NCI-H2081 (cell line): ENCODE data around the gene ZNF605.
A peak's percentile ranks its signal among the peaks of the same experiment; 100 is the strongest.
"Not testable (repeated sequence)": the region's sequence is repeated elsewhere in the genome, so short reads cannot be mapped to it uniquely, and the experiment has no call there.

Source experiments
- DNase-seq, 2 experiments: peaks; one replicate each; lab custom pipeline; 2025; lab: John Stamatoyannopoulos, UW

Gene ZNF605

DNA sequence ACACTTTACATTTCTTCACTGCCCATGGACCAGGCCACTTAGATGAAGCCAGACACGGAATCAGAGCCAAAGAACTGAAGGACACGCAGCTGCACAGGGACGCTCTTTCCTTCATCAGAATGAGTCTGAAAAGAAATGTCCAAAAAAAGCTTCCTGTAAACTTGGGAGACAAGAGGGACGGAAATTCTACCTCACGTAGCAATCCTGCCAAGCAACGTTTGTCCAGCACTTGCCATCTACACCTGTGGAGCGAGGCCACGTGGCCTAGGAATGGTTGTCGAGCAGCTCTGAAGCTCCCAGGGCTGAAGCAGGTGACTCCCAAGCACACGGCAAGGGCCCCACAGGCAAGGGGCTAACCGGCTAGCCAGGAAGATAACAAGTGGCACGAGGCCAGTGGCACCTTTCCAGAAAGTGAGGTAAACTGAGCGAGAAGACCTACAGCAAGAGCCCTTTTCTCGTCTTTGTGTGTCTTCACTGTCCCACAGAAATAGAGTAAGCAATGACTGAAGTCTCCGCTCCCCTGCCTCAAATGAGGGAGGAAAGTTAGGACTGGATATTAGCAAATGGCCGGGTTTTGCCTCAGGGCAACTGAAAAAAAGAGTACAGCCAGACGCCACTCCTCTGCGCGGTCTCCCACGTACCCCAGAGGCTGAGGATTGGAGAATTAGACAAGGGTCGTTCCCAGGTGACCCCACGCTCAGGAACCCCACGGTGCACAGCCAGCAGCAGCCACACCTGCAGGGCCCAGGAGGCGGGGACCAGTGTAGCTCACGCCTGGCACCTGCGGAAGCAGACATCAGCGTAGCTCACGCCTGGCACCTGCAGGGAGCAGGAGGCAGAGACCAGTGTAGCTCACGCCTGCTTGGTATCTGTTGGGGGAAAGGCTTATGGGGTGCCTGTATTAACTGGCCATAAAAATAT lies 7.7 kb downstream of the ZNF605 start:
- no peak for DNase-seq

DNA sequence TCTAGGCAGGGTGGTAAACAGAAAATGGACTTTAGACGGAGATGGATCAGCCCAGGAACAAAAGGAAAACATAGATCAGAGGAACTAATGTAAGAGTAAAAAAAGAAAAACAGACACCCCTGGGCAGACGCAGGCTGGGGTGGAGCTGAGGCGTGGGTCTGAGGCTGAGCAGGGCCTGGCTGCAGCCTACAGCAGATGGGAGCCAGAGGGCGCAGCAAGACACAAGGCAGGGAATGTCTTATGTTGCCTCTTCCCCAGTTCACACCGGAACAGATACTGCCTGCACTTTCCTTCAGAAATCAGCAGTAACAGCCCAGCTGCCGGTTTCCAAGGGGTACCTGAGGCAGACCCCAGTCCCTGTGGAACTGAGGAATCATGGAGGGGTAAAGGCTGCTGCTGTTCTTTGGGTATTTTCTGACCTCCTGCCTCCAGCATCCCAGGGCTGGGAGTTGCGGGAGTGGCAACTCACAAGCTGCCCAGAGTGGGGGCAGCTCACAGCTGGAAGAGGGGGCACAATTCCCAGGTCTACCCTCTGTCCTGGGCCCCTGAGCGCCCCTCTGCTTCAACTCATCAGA lies 9.8 kb downstream of the ZNF605 start:
- DNase-seq = no peak

DNA sequence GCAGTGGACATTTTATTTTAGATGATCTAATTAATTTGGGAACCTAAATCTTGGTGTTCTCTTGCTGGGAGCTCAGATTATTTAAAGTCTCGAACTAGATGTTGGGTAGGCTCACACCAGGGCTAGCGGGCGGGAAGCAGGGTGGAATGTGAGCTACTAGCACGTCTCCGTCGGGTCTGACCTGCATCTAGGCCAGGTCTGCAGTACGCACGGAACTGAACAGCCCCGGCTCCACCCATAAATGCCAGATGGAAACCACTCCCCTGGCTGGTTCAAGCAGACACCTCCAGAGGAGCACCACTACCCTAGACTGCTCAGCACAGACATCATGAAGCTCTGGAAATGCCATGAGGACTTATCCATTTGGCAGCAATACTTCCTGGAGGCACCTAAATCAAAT lies 10.3 kb downstream of the ZNF605 start:
- no peak for DNase-seq

DNA sequence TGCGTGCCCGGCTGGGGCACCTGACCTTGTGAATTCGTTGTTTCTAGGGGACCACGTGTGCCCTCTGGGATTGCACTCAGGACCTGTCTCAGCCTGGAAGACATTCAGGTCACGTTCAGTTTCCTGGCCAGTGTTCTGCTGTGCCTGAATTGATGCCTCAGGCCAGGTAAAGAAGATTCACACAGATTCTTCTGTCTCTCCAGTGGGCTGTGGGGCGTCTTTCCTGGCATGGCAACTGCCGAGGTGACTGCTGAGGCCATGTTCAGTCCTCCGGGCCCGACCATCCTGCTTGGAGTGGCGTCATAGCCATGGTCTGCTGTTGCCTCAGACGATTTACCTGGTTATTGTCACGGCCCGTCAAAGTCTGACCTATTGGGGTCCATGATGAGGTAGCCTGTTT lies 13.5 kb downstream of the ZNF605 start:
- no peak for DNase-seq

DNA sequence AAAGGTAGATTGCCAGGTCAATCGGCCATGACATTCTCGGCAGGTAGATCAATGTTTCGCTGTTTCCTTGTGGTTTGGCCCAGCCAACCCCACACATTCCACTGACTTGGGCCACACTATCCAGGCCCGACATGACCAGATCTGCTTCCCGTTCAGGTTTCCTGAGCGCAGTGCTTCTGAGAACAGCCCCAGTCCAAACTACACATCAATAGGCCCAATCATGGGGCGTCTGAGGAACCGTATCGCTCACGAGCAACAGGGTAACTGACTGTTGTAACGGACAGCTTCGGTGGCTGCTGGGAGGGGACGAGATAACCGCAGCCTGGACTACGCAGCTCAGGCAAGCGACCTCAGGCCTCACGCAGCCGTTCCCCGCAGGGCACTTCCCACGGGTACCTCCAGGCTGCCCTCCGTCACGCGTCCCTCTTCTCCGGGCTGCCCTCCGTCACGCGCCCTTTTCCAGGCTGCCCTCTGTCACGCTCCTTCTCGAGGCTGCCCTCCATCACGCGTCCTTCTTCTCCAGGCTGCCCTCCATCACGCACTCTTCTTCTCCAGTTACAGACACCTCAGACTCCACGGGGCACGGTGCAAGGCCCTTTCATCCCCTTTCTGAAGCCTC lies 14.7 kb downstream of the ZNF605 start:
- DNase-seq = no peak

DNA sequence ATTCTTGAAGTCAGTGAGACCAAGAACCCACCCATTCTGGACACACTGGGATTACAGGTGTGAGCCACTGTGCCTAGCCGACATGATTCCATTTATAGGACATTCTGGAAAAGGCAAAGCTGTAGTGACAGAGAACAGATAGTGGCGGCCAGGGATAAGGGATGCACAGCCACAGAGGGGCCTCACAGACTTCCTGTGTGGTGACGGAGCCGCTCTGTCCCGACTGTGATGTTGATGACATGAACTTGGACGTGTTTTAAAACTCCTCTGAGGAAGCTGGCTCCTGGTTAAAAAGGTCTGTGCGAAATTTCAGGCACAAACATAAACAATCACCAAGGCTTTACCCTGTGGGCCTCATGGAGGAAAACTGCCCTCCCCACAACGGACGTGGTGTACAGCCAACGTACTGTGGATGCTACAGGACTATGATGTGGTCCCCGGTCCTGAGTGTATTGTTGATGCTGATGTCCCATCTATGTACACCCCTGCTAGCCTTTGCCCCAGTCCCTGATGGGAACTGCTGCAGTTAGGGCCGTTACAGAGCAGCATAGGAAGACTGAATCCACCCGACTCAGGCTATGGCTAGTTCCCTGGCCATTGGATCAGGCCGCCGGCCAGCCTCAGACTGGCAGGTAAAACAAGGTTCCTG lies 15.9 kb downstream of the ZNF605 start:
- DNase-seq = no peak

DNA sequence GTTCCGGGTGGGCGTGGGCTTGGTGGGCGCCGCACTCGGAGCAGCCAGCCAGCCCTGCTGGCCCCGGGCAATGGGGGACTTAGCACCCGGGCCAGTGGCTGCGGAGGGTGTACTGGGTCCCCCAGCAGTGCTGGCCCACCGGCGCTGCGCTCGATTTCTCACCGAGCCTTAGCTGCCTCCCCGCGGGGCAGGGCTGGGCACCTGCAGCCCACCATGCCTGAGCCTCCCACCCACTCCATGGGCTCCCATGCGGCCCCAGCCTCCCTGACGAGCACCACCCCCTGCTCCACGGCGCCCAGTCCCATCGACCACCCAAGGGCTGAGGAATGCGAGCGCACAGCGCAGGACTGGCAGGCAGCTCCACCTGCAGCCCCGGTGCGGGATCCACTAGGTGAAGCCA lies 17.3 kb downstream of the ZNF605 start:
- not testable (repeated sequence) for DNase-seq

DNA sequence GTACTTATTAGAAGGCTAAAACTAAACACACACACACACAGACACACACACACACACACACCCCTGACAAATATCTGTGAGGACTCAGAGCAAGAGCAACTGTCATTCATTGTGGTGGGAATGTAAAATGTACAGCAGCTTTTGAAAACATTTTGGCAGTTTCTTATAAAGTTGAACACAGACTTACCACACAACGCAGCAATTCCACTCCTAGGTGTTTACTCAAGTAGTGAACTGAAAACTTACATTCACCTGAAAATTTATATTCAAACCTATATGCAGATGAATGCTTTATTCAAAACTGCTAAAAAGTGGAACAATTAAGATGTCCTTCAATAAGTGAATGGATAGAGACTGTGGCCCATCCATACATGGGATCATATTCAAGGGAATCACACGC lies 18.6 kb downstream of the ZNF605 start:
- no peak for DNase-seq

DNA sequence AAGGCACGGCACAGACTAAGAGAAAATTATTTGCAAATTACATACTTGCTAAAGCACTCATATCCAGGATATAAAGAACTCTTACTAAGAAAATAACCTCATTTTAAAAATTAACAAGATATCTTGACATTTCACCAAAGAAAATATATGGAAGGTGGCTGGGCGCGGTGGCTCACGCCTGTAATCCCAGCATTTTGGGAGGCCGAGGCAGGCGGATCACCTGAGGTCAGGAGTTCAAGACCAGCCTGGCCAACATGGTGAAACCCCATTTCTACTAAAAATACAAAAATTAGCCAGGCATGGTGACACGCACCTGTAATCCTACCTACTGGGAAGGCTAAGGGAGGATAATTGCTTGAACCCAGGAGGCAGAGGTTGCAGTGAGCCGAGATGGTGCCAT lies 19.2 kb downstream of the ZNF605 start:
- not testable (repeated sequence) for DNase-seq

DNA sequence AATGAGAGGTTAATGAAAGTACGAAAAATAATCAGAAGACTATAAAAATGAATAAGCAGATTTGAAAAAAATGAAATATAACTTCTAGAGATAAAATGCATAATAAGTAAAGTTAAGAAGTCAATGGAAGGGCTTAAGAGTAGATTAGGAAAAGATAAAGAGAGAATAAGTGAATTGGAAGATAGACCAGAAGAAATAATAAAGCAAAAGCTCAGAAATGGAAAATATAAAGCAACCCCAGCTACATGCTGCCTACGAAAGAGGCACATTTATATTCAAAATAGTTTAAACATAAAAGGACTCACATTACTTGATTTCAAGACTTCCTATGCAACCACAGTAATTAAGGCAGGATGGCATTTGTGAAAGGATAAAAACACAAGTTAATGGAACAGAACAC lies 19.9 kb downstream of the ZNF605 start:
- no peak for DNase-seq

DNA sequence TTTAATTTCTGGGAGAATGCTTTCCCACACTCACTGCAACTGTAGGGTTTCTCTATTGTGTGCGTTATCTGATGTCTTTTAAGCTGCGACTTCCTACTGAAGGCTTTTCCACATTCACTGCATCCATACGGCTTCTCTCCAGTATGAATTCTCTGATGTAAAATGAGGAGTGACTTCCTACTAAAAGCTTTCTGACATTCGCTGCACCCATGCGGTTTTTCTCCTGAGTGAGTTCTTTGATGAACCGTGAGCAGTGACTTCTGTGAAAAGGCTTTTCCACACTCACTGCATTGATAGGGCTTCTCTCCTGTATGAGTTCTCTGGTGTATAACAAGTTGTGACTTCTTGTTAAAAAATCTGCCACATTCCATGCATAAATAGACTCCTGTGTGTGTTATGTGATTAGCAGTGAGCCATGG lies 29.7 kb downstream of the ZNF605 start:
- no peak for DNase-seq

DNA sequence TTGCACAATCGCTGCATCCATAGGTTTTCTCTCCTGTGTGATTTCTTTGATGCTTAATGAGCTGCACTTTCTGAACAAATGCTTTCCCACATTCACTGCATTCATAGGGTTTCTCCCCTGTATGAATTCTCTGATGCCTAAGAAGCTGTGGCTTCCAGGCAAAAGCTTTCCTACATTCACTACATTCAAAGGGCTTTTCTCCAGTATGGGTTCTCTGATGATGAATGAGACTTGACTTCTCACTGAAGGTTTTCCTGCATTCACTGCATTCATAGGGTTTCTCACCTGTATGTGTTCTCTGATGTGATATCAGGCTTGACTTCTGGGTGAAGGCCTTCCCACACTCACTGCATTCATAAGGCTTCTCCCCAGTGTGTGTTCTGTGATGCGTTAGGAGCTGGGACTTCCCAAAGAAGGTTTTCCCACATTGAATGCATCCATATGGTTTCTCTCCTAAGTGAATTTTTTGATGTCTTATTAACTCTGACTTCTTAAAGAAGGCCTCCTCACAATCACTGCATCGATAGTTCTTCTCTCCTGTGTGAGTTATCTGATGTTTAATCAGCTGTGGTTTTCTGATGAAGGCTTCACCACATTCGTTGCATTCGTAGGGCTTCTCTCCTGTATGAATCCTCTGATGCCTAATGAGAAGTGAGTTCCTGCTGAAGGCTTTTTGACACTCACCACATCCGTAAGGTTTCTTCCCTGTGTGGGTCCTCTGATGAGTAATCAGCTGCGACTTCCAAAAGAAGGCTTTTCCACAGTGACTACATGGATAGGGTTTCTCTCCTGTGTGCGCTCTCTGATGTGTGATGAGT lies 30.3 kb downstream of the ZNF605 start:
- DNase-seq = no peak

DNA sequence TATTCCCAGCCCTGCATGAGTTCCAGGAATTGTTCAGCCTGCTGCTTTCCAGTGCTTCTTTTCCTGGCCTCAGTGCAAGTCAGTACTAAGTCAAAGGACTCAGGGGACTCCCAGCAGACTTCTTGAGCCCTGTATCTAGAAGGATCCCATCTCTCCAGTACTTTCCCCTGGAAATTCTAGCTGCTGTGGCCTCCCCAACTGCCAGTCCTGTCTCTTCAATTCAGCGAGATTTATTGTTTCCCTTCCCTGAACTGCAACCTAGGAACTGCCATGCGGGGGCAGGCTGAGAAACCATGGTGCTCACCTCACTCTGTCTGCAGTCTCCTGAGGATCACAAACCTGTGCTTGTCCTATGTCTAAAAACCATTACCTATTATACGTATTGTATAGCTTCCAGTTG lies 31.8 kb downstream of the ZNF605 start:
- DNase-seq = no peak

DNA sequence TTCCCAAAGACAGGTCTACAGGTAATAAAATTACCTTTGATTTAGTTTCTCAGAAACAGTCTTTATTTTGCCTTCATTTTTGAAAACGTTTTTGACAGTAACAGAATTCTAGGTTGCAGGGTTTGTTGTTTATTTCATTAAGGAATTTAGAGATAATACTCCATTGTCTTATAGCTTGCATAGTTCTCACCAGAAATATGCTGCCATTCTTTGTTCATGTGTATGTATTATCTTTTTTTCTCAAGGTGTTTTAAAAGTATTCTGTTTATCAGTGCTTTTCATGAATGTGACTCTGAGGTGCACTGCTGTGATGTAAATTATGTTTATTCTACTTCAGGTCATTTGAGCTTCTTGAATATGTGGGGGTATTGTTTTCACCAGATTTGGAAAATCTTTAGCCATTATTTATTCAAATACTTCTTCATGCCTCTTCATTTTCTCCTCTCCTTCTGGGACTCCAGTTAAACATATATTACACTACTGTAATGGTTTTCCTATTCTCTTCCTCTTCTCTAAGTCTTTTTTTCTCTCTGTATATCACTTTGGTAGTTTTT lies 32.7 kb downstream of the ZNF605 start:
- DNase-seq = no peak

DNA sequence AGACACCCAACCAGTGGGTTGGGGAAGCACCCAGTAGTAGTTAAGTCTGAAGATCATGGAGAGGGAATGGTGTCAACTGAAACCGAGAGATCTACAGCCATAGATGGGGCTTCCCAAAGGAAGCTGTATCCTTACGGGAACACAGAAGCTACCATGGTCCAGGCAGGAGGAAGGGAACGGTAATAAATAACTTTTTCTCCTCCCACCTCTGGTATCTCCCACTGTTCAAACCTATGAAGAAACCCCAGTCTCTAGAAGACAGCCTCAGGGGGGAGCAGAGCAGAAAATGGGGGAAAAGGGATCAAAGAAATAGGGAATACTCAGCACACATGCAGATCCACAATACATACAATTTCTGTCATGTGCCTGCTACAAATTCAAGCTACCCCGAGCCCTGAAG lies 33.4 kb downstream of the ZNF605 start:
- DNase-seq = no peak

DNA sequence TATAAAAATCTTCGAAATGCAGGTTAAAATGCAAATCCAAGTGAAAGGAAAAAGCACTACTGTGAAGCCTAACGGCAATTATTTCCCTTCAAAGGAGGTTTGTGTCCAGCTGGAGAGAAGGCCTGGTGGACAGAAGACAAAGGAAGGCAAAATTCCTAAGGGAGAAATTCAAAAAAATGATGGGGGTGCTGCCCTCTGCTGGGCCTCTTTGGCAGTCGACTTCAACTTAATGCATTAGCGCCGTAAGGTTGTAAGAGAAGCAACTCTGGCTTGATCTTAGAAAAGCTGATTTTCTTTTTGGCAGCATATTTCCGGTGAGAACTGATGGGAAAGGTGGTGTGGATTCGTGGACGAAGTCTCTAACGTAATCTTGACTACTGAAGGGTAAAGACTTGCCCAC lies 34.4 kb downstream of the ZNF605 start:
- no peak for DNase-seq

DNA sequence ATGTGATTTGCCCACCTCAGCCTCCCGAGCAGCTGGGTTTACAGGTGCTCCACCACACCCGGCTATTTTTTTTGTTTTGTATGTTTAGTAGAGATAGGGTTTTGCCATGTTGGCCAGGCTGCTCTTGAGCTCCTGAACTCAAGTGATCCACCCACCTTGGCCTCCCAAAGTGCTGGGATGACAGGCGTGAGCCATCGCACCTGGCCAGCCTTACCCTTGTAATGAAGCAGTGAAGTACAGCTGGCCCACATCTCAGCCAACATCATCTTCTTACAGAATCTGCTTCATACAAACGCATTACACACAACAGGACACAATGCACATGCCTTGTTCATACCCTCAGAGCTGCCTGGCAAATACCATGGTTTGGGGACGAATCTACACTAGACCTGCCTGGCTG lies 37.4 kb downstream of the ZNF605 start:
- no peak for DNase-seq

DNA sequence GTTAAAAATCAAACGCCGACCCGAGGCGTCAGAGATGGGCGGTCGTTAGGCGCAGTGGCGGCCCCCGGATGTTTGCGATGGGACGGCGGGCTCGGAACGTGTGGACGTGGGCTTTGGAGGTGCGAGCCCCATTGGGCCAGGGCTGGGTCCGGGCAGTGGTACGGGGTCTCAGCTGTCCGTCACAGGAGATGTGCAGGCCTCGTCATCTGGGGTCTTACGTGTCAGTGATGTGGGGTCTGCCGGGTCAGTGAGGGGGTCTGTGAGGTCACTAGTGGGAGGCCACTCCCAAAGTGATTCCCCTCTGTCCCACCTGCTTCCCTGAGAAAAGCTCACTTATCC lies 47.1 kb downstream of the ZNF605 start:
- no peak for DNase-seq

DNA sequence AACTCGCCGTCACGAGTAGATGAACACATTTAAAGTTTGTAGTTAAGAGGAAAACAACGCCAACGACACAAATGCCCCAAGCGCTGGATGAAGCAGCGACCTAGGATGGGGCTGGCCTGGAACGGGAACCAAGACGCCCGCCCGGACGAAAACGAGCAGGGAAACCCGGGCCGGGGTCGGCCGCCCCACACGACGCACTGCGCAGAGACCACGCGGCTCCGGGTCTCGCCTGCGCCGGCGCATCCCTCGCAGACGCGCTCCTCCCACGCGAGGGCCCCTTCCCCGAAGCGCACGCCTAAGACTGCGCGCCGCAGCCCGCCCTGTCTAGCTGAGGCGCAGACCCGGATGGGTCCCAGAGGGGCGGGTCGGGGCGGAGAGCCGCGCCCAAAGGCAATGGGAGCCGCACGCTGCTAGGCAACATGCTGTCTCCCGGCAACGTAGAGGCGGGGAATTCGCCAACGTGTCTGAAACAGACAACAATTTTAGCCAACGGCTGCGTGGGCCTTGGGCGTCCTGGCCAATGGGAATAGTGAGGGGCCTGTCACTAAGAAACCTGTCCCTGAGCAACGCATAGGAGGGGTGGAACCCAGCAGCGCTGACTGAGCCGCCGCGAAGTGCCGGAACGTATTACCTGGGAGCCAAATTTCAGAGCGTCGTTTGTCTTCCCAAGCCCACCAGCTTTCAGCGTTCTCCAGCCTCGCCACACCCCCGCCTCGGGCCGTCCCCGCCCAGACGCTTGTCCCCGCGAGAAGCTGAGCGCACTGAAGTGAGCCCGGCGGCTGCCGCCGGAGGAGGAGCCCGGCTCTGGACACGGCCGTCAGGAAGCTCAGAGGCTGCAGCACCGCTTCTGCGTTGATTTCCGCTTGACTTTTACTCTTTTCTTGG lies 47.7 kb downstream of the ZNF605 start:
- peak; percentile 98 to 99 for DNase-seq

DNA sequence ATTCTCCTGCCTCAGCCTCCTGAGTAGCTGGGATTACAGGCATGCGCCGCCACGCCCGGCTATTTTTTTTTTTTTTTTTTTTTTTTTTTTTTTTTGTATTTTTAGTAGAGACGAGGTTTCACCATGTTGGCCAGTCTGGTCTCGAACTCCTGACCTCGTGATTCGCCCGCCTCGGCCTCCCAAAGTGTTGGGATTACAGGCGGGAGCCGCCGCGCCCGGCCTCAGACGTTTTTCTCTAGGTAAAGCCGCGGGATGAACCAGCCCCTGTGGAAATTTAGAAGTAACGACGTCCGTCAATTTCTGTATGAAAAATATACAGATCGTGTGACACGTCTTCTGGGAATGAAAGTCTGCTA lies 48.3 kb downstream of the ZNF605 start:
- not testable (repeated sequence) for DNase-seq

DNA sequence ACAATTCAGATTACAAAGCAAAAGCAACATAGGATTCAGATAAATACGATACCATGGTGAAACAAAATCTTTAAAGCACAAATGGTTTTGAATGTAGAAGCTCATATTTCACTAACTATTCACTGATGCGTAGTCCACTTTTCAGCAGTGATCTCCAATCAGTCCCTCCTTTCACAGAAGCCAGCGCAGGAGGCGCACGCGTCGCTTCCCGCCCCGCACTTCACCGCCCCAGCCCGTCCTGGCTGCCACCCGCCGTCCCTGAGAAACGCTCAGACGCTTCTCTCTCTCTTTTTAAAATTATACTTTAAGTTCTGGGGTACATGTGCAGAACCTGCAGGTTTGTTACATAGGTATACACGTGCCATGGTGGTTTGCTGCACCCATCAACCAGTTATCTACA lies 48.9 kb downstream of the ZNF605 start:
- DNase-seq = no peak
